Measurements from ENCODE around the gene BCAS1. TPM values are rescaled to one million over a fixed set of nuclear protein-coding genes. Genes with fewer than 3 reads are reported as not detected.
A peak's percentile ranks its signal among the peaks of the same experiment; 100 is the strongest.

Gene BCAS1
- total RNA-seq, 3 donors from 2014 or later, result 39.4 to 191 (median 101) TPM

DNA sequence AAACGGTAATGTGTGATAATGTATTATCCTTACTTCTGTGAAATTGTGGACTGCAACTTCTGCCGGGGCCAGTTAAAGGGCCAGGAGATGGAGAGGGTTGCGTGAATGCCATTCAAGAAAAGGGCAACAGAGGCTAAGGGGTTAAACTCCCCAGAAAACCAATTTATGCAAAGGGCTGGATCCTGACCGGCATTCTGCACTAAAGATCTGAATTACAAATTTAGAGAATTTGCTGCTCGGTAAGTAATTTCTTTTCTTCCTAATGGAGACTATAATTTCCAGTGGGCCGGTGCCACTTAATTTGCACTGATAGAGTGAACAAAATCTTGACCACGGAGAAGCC, 130.1 kb downstream of the BCAS1 start:
- TF ChIP-seq, protein P1, sequence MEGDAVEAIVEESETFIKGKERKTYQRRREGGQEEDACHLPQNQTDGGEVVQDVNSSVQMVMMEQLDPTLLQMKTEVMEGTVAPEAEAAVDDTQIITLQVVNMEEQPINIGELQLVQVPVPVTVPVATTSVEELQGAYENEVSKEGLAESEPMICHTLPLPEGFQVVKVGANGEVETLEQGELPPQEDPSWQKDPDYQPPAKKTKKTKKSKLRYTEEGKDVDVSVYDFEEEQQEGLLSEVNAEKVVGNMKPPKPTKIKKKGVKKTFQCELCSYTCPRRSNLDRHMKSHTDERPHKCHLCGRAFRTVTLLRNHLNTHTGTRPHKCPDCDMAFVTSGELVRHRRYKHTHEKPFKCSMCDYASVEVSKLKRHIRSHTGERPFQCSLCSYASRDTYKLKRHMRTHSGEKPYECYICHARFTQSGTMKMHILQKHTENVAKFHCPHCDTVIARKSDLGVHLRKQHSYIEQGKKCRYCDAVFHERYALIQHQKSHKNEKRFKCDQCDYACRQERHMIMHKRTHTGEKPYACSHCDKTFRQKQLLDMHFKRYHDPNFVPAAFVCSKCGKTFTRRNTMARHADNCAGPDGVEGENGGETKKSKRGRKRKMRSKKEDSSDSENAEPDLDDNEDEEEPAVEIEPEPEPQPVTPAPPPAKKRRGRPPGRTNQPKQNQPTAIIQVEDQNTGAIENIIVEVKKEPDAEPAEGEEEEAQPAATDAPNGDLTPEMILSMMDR (IDR thresholded peaks at IDR 0.05), result no peak
- ATAC-seq, result no peak
- no peaks in the 10 kb centered on the region for H3K36me3 ChIP-seq (ENCODE audit: low read depth)
- peaks cover 22% of the 10 kb centered on the region for H3K4me1 ChIP-seq (ENCODE audit: low read depth)
- intact Hi-C loops (cut with DNase I, micrococcal nuclease), result loop anchor here in 1 of 2 donors (10.0 kb wide), 1 partner anchor 366 kb away; no protein-coding TSS in a partner anchor
- DNase-seq, result no peak
- no peak overlapping the region for H3K4me3 ChIP-seq
- no peaks in the 10 kb centered on the region for H3K9me3 ChIP-seq

DNA sequence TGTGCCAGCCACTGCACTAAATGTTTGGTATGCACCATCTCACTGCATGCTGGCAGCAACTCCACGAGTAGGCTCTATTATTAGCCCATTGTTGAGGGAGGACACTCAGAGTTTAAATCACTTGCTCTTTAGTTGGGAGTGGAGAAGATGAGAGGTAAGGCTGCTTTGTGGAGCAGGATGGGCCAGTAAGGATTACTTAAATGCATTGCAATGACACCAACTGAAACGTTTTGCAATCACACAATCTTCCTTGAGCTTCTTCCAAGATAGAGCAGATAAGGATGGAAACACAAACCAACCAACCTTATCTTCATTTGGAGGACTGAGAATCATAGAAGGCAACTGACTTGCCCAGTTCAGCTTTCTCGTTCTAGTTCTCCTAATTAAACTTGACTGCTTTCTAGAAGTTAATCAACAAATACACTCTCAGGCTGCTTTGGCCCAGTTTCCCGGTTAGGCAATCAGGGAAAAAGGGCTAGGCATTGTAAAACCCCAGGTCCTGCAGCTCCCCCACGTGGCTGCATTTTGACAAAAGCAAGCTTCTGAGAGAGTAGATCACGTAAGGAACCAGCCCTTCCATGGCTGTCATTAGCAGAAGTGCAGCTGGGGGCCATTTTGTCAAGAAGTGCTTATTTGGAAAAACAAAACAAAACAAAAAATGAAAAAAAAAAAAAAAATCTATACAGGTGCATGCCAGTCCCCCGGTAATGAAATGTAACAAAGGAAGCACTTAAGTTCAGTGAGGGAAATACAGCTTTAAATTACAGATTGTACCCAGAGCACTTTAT, 130.6 kb downstream of the BCAS1 start:
- peaks cover 22% of the 10 kb centered on the region for H3K4me1 ChIP-seq (ENCODE audit: low read depth)
- no peaks in the 10 kb centered on the region for H3K9me3 ChIP-seq
- no peaks in the 10 kb centered on the region for H3K36me3 ChIP-seq (ENCODE audit: low read depth)
- intact Hi-C loops (cut with DNase I, micrococcal nuclease), result loop anchor here in 1 of 2 donors (10.0 kb wide), 1 partner anchor 365 kb away; no protein-coding TSS in a partner anchor
- DNase-seq, result peak; percentile 91 to 99 (median 94)
- TF ChIP-seq, protein P1 (IDR thresholded peaks at IDR 0.05), result peak; percentile 43
- ATAC-seq, result peak; percentile 90
- H3K4me3 ChIP-seq, result no peak overlapping the region

DNA sequence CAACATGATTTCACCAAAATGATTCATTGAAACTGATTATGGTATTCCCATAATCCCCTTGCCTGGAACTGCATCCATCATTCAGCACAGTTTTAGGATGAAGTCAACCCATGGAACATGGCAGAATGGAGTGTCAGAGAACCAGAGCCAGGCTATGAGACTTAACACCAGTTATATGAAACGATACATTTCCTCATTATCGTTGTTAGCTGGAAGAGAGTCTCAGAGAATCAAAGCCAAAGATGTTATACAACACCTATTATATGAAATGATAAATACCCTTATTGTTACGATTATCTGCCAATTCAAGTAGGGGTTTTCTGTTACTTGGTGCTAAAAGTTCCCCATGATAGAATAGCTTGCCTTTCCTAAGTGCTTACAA, 131.2 kb downstream of the BCAS1 start:
- DNase-seq (no peak), ATAC-seq (no peak)
- intact Hi-C loops (cut with DNase I, micrococcal nuclease), result no loop called here
- no peak overlapping the region for H3K4me3 ChIP-seq
- H3K4me1 ChIP-seq (ENCODE audit: low read depth), result peaks cover 28% of the 10 kb centered on the region
- TF ChIP-seq, protein P1 (IDR thresholded peaks at IDR 0.05), result no peak
- H3K36me3 ChIP-seq (ENCODE audit: low read depth), result no peaks in the 10 kb centered on the region
- no peaks in the 10 kb centered on the region for H3K9me3 ChIP-seq

DNA sequence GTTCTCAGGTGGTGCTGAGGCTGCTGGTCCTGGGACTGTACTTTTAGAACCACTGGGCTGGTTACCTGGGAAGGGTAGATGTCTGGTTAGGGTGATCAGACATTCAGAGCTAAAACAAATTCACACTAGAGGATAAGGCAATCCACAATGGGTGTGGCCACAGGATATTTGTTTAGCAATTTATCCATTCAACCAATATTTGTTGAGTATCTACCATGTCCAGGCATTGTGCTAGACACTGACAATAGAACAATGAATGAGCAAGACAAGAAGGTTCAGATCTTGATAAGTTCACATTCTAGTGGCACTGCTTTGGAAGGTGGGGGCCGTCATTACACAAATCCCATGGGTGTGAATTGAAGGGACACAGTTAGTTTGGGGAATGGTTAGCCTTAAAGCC, 131.7 kb downstream of the BCAS1 start:
- TF ChIP-seq, protein P1 (IDR thresholded peaks at IDR 0.05), result no peak
- intact Hi-C loops (cut with DNase I, micrococcal nuclease), result no loop called here
- Histone ChIP-seq H3K4me1 (ENCODE audit: low read depth) (peaks cover 28% of the 10 kb centered on the region), H3K4me3 (no peak overlapping the region), H3K9me3 (no peaks in the 10 kb centered on the region), H3K36me3 (ENCODE audit: low read depth) (no peaks in the 10 kb centered on the region)
- DNase-seq, result no peak
- peak; percentile 37 for ATAC-seq

DNA sequence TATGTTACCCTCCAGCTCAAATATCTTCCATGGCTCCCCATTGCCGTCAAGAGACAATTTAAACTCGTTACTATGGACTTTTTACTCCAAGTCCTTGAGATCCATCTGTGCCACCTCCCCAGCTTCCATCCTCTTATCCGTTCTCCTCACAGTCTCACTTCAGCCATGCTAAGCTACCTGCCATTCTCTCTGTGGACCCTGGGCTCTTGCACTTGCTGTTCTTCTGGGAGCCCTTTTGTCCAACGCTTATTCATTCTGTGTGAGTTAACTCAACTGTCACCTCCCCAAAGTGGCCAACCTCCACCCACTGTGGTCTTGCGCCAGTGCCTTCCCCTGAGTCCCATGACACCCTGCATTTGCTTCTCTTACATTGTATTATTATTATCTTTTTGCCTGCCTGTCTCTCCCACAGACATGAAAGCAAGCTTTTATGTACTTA, 132.4 kb downstream of the BCAS1 start:
- no peak for DNase-seq
- intact Hi-C loops (cut with DNase I, micrococcal nuclease), result no loop called here

More for the DNA sequence above, 132.4 kb downstream of the BCAS1 start:
- no peaks in the 10 kb centered on the region for H3K9me3 ChIP-seq
- H3K36me3 ChIP-seq (ENCODE audit: low read depth), result no peaks in the 10 kb centered on the region
- no peak for ATAC-seq
- TF ChIP-seq, protein P1 (IDR thresholded peaks at IDR 0.05), result no peak
- H3K4me1 ChIP-seq (ENCODE audit: low read depth), result peaks cover 28% of the 10 kb centered on the region
- H3K4me3 ChIP-seq, result no peak overlapping the region
